Measurements from ENCODE around the gene PAQR7. TPM values are rescaled to one million over a fixed set of nuclear protein-coding genes. Genes with fewer than 3 reads are reported as not detected.
A peak's percentile ranks its signal among the peaks of the same experiment; 100 is the strongest.

PAQR7 gene
- total RNA-seq, 1 donor from 2014 or later = 7.5 TPM

DNA sequence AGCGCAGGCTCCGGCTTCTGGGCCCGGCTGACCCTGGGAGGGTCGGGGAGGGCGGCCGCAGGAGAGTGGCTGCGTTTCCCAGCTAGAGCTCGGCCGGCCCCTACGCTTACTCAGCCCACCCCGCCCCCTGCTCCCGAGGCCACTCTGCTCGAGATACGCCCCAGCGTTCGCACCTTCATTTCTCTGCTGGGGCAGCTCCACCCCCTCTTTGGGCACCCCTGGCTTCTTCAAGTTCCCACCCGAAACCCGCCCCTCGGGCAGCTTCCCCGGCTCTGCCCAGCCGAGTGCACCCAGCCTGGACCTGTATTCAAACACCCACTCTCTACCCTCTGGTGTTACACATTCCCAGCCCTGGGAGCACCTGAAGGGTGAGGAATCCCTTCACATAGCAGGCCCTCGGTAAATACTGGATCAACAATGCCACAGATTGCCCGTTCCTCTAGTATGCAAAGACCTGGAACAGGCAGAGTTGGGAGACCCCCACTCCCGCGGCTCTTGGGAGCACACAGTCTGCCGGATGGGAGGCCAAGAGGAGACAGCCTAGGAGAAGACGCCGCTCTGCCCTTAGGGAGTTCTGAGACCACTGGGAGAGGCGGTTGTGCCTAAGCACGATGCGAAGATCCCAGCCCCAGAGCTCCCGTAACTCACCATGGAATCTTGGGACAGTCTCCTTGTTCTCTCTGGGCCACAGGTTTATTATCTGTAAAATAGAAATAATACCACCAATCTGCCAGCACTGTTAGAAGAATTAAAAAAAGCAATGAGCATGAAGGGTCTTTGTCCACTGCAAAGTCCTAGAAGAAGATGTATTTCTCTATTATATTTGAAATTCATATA, 566 bp upstream of the PAQR7 start:
- DNase-seq (ENCODE audit: extremely low read depth, low read depth, low spot score) = no peak

- no peak for DNase-seq (ENCODE audit: extremely low read depth, low read depth, low spot score)
Measured at GRCh38 chr1:25874635-25875153, 814 bp downstream of the PAQR7 start.

DNA sequence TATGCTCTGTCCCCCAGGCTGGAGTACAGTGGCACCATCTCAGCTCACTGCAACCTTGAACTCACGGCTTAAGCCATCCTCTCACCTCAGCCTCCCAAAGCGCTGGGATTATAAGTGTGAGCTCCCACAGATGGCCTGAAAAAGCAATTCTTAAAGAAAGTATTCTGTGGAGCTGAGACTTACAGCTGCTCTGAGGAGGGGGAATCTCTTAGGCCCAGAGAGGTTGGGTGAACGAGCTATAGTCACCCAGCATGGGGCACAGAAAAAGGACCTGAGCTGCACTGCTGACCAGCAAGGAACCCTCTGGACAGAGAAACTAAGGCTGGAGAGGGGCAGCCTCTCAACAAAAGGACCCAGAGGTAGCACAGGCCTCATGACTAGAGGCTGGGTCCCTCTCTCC, 1.3 kb downstream of the PAQR7 start:
- no peak for DNase-seq (ENCODE audit: extremely low read depth, low read depth, low spot score)

- no peak for DNase-seq (ENCODE audit: extremely low read depth, low read depth, low spot score)
Measured at GRCh38 chr1:25873120-25873519, 2.4 kb downstream of the PAQR7 start.

- no peak for DNase-seq (ENCODE audit: extremely low read depth, low read depth, low spot score)
Measured at GRCh38 chr1:25872713-25873112, 2.8 kb downstream of the PAQR7 start.

DNA sequence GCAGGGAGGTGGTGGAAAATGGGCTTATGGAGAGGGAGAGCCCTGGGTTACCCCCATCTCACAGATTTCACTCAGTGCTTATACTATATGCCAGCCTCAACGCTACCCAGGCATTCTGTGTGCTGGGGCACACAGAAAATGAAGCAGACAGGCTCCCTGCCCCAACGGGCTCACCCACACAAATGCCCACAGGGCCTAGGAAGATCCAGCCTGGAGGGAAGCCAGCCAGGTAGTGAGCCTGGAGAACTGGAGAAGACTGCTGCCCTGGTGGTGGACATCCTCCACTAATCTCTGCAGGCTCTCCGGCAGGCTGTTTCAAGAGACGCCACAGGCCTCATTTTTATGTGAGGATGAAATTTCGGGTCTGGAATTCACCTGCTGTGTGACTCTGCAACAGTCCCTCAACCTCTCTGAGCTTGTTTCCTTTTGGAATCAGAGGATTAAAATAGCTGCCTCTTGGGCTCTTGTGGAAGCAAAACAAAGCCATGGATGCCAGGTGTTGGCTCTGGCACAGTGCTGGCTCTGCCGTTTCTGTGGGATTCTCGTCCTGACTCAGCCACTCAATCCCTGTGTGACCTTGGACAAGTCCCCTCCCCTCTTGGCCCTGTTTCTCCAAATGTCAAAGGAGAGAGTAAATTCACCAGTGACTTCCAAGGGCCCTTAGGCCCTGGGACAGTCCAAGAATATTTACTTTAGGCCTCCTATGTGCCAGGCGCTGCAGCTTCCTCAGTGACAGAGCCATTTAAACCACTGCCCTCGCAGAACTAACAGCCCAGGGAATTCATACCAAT, 3.6 kb downstream of the PAQR7 start:
- no peak for DNase-seq (ENCODE audit: extremely low read depth, low read depth, low spot score)

DNA sequence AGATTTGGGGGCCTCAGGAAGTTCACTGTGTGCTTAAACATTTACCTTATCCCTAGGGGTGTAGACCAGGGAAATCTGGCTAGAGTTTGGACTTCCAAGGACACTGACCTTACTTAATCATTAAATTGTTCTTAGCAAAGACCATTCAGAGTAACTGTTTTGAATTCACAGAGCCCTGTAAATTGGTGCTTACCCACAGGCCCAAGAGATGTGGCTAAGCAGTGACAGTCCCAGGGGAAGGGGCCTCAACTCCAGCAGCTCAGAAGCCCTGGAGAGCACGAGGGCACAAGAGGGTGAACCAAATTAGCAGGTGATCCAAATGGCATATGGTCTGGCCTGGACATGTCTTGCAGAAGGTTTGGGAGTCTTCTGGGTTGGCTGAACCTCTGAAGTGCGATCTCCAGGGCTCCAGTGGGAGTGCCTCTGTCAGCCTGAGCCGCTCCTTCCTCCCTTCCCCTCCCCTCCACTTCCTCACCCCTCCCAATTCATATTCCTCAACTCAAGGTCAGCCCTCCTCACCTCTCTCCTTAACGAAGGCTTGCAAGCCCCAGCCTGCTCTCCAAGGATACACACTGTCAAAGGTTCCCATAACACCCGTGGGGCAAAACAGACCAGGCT, 4.3 kb downstream of the PAQR7 start:
- DNase-seq (ENCODE audit: extremely low read depth, low read depth, low spot score) = no peak

DNA sequence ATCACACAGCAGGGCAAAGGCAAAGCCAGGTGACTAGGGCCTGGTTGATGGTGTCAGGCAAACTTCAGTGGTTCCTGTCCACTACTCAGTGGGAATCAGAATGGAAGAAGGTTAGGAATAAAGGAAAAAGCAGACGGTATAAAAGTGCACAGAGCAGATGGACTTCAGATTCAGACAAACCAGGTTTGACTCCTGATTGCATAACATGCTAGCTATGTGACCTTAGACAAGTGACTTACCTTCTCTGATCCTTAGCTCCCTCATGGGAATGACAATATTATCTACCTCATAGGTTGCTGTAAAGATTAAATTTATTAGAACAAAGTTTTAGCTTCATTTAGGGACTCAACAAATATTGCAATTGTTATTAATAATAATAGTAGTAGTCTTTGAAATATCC, 4.9 kb downstream of the PAQR7 start:
- no peak for DNase-seq (ENCODE audit: extremely low read depth, low read depth, low spot score)

- no peak for DNase-seq (ENCODE audit: extremely low read depth, low read depth, low spot score)
Measured at GRCh38 chr1:25869909-25870606, 5.5 kb downstream of the PAQR7 start.

DNA sequence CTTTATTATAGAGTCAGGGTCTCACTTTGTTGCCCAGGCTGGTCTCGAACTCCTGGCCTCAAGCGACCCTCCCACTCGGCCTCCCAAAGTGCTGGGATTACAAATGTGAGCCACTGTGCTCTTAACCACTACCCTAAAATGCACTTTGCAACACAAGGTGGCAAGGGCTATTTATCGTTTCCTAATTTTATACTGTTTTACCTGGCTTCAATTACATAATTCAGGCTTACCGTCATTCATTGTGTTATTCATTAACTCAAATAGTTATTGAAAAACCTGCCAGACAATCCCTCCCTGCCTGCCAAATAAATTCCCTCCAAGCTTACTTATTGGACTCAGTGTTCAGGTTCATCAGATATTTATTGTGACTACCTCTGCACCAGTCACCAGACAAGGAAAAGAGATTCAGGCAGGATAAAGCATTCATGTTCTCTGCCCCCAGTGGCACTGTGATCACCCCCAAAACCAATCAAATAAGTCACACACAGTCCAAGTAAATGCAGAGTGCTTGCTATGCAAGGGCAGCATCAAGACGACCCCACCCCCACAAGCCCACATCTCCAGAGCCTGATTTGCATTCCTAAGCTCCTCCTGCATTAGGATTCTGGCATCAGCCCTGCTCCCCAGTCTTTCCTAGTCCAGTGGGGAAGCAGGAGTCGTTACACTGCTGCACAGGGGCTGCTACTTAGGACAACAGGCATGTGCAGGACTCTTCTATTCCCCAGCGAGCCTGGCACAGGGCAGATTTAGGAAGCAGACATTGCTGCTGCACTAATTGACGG, 8.1 kb downstream of the PAQR7 start:
- DNase-seq (ENCODE audit: extremely low read depth, low read depth, low spot score) = no peak

- no peak for DNase-seq (ENCODE audit: extremely low read depth, low read depth, low spot score)
Measured at GRCh38 chr1:25866288-25866687, 9.2 kb downstream of the PAQR7 start.

DNA sequence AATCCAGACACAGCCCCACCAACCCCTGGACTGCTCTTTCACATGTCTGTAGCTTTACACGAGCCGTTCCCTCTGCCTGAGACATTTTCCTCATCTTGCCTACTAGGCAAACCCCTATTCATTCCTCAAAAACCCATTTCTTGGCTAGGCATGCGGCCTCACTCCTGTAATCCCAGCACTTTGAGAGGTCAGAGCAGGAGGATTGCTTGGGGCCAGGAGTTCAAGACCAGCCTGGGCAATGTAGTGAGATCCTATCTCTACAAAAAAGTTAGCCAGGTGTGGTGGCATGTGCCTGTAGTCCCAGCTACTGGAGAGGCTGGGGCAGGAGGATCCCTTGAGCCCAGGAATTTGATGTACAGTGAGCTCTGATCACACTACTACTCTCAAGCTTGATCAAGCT, 11.1 kb downstream of the PAQR7 start:
- DNase-seq (ENCODE audit: extremely low read depth, low read depth, low spot score) = no peak

GRCh38 chr1:25863486-25864262, 11.8 kb downstream of the PAQR7 start:
- DNase-seq (ENCODE audit: extremely low read depth, low read depth, low spot score) = no peak

GRCh38 chr1:25862785-25863485, 12.6 kb downstream of the PAQR7 start:
- DNase-seq (ENCODE audit: extremely low read depth, low read depth, low spot score) = no peak

GRCh38 chr1:25861316-25862286, 13.9 kb downstream of the PAQR7 start:
- DNase-seq (ENCODE audit: extremely low read depth, low read depth, low spot score) = no peak

DNA sequence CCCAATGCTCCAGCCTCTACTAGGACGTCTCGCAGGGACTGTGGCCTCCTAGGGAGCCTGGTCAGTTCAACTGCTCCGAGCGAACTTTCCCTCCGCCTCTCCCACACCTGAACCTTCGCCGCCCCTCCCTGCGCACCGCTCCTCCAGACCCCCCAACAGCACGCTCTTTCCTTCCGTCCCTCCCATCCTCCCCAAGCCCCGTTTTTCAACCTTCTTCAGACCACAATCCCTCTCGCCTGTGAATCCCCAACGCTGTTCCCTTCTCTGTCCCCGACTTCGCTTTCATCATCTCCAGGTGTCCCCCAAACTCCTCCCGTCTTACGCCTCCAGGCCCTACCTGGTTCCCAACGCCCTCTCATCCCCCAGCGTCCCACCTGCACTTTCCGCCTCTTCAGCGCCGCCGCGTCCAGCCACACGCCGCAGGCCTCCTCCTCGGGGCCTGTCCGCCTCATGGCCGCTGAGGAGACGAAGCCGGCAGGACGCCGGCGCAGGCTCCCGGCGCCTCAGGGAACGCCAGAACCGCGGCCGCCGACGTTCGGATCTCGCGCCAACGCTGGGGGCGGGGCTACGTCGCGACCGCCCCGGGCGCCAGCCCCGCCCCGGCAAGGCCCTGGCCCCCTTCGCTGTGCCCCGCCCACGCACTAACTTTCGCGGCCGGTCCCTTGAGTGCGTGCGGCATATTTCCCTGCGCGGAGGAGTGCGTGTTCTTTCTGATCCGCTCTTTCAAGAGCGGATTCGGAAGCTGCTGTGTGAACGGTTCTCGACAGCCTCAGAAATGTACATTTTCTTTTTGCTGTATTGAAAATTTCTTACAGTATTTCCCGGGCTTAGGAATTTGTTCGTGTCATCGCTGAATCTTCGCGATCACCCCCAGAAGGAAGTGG, 16.4 kb downstream of the PAQR7 start, which contains the start of gene AUNIP:
AUNIP (minus strand) TSS at position 552 of the 884 bp plus-strand sequence; CDS start at position 452, 100 bp downstream.
- peak; percentile 22 for DNase-seq (ENCODE audit: extremely low read depth, low read depth, low spot score)

Measured in glomerular endothelial cell (primary cell).